HG03571 (cell line): ENCODE measurements around the gene KRTAP6-3.

Source experiments
- ATAC-seq: cut with Tn5 transposase; IDR thresholded peaks from one replicate; pipeline ENCODE4 v1.9.1; 2021; ENCODE audit not compliant: unreplicated experiment

The KRTAP6-3 gene

GRCh38 chr21:30592140-30592539 is at the start of gene KRTAP6-3:
TSS of gene KRTAP6-3 (plus strand) at chr21:30592440. CDS start at chr21:30592446, 6 bp downstream.
- ATAC-seq = no peak

- no peak for ATAC-seq
Observed at GRCh38 chr21:30552782-30553181, 39.5 kb upstream of the KRTAP6-3 start.

DNA sequence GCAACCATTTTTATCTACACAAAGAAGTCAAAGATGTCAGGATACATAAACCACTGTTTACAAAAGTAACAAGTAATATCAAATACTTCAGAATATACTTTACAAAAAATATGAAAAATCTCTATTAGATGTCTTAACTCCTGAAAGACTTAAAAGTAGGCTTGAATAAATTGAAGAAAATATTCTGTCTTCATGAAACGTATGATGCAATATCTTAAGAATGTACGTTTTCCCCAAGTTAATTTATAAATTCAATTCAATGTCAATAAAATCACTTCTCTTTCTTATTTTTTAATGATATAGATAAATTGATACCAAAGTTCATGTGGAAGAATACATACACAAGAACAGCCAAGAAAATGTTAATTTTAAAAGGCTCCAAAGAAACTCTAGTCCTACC is 37.1 kb upstream of the KRTAP6-3 start:
- ATAC-seq = no peak

DNA sequence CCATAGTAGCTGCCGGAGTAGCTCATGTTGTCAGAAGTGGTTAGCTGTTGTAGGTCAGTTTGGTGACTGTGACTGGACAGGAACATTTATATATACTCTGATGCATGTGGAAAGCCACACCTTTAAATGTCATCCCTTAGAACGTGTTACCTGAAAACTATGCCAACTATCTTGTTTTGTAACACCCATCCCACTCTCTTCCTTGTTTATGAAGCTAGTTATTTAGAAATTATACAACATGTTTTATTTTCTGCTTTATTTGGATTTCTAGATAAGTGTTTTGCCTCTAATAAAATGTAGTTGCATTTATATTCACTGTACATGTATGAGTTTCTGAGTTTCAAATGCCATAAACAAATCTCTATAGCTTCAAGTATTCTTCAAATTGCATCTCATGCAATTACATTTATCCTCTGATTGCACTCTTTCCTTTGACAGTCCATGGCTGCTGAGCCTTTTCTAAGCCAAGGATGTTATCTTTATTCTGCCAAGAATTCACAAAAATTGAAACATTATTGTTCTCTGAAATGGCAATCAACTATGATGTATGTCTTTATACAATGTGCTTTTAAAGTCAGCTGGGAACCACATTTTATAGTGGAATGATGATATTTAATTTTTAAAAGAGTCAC is 30.9 kb upstream of the KRTAP6-3 start, which contains the start of gene KRTAP19-7:
Gene KRTAP19-7 (minus strand): TSS at position 51 of the 632 bp plus-strand sequence. CDS start 25 bp downstream, at position 26.
- no peak for ATAC-seq

GRCh38 chr21:30561957-30562356 is 30.3 kb upstream of the KRTAP6-3 start:
- ATAC-seq = no peak

- no peak for ATAC-seq
Observed at GRCh38 chr21:30563072-30563471, 29.2 kb upstream of the KRTAP6-3 start.

DNA sequence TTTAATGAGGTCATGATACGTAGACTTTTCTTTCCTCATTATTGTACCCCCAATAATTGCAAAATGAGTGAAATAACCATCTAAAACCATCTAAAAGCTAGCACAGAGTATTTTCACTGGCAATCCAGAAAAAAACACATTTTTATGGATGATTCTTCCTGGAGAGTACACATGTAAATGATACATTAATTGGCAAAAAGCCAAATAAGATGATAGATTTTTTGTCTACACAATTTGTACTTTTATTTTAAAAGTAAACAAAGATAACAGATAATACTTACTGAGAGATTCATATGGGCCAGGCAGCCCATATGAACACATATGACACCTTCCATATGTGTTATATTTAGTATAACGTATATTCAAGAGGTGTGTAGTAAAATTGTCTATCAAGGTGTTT is 28.6 kb upstream of the KRTAP6-3 start:
- ATAC-seq = no peak

DNA sequence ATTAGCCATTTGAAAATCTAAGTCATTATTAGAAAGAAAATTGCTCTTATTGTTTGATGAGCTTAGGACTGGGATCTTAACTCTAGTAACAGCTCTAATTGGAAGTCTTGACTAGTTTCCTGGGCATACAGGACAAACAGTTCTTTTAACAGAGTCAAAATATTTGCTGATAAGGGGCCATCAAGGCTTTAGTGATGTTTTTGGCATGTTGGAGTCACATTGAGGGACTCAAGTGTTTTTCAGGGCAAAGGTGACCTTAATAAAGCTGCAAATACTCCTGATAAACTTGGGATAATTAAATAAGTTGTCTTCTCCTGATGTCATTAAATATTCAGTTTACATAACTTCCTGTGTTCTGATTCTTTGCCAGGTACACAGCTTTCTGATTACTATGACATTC is 24.6 kb upstream of the KRTAP6-3 start:
- ATAC-seq = no peak

GRCh38 chr21:30577766-30578165 is 14.5 kb upstream of the KRTAP6-3 start:
- no peak for ATAC-seq

DNA sequence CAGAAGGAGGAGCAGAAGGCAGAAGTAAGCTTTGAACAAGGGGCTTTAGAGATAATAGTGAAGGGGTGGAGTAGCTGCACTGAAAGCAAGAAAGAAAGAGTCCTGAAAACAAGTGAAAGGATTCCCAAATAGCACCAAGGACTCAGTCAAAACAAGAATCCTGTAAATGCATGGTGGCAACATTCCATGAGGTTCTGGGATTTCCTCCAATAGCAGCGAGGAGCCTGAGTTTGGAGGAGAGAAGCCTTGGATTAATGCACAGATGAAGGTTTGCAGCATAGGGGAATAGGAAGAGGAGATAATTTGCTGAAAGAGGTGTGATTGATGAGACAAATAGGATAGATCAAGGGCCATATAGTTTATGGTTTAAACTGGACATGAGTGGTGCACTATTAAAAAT is 12.9 kb upstream of the KRTAP6-3 start:
- no peak for ATAC-seq

DNA sequence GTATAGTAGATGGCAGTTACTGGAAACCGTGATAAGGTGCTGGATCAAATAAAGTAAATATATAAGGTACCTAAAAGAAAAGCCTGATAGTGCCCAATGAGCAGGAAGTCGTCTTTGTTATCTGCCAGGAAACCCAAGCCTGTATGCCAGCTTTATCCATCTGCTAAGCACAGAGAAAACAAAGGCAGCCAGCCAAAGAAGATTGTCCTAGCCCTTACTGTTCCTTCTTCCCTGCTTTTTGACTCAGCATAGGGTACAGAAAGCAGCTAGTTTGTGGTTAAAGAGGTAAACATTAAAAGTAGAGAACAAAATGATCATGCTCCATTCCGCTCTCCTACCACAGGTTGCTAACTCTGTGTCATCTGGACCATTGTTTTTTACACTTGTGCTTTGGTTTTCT is 12.1 kb upstream of the KRTAP6-3 start:
- no peak for ATAC-seq

DNA sequence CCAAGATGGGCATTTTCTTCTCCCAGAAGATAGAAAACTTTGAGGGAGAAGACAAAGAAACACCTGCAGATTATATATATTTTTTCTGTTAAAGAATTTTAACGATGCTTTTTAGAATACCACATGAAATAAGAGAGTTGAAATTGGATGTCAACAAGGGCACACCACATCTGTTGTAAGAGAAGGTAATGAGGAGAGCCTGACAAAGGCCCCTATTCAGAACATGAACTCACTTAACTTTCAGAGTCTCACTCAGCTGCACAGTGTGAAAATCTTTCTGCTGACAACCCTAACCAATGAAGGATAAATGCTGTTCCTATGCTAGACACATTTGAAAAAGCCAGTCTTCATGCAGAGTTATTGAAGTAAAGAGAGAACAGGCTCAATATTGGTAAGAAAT is 9.4 kb upstream of the KRTAP6-3 start:
- no peak for ATAC-seq

GRCh38 chr21:30590297-30590696 is 1.9 kb upstream of the KRTAP6-3 start, which contains the start of gene KRTAP22-2:
TSS of gene KRTAP22-2 (minus strand) at chr21:30590397.
- no peak for ATAC-seq

GRCh38 chr21:30598802-30599201 is 6.6 kb downstream of the KRTAP6-3 start, which contains the start of gene KRTAP6-2:
TSS of gene KRTAP6-2 (minus strand) at chr21:30598902. CDS start at chr21:30598874, 28 bp downstream.
- no peak for ATAC-seq

DNA sequence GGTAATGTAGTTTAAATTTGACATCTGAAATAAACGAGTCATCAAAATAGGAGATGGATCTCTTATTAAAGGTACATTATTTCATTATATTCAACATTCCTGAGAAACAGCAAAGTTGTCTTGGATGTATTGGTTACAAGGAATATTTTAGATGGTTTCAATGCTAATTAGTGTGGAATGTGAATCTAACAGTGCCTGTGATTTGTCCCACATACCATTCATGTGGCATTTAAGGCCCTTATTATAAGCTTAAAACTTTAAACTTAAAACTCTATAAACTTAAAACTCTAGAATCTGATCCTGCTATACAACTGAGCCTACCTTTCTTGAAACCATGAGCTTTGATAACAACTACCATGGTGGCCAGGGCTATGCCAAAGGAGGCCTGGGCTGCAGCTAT is 8.5 kb downstream of the KRTAP6-3 start, which contains the start of gene KRTAP22-1:
Gene KRTAP22-1 (plus strand): TSS at position 301 of the 400 bp plus-strand sequence.
- no peak for ATAC-seq

DNA sequence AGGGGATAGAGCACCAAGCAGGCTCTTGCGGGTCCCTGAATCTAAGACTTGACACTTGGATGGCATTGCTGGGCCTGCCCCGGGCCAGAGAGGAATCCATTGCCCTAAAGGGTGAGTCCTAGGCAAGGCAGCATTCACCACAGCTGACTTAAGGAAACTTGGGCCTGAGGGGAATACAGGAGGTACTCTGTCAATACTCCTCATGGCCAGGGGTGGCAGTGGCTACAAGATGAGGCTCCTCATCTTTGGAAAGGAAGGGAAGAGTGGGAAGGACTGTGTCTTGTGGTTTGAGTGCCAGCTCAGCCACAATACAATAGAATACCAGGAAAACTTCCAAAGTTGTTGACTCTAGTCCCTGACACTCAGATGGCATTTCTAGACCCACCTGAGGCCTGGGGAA is 13.7 kb downstream of the KRTAP6-3 start:
- no peak for ATAC-seq

GRCh38 chr21:30612132-30612531 is 19.9 kb downstream of the KRTAP6-3 start:
- no peak for ATAC-seq

DNA sequence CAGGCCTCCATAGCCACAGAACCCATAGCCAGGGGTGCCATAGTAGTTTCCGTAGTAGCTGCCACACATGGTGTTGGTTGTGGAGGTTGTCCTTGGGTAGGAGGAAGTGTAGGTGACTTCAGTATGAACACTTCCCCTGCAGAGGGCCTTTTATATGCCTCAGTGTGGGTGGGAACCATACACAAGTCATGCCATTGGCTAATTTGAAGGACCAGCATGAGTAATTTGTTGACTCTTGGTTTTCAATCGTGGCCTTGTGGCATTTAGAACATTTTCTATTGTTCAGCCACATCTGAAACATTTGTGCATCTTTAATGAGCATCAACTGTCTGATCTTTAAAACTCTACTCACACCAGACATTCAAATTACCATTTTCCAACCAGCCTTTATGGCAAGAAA is 21.6 kb downstream of the KRTAP6-3 start, which contains the start of gene KRTAP6-1:
Gene KRTAP6-1 (minus strand): TSS at position 95 of the 400 bp plus-strand sequence. CDS start 26 bp downstream, at position 69.
- no peak for ATAC-seq

- no peak for ATAC-seq
Observed at GRCh38 chr21:30615199-30615598, 23.0 kb downstream of the KRTAP6-3 start.

DNA sequence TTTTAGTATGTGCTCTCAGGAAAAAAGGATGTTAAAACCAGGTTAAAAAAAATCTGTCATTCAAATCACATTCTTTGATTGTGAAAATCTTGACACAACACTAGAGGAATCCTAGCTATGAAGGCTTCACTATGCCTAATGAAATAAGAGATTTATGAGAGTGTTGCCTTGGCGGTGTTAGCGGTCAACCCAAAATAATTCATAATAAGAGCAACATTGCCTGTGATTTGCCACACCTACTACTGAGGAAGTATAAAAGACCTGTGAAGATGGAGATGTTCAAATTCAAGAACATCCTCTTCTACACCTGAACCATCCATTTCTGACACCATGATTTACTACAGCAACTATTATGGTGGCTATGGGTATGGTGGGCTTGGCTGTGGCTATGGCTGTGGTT is 23.9 kb downstream of the KRTAP6-3 start, which contains the start of gene KRTAP20-1:
Gene KRTAP20-1 (plus strand): TSS at position 301 of the 400 bp plus-strand sequence. CDS start 30 bp downstream, at position 331.
- no peak for ATAC-seq

DNA sequence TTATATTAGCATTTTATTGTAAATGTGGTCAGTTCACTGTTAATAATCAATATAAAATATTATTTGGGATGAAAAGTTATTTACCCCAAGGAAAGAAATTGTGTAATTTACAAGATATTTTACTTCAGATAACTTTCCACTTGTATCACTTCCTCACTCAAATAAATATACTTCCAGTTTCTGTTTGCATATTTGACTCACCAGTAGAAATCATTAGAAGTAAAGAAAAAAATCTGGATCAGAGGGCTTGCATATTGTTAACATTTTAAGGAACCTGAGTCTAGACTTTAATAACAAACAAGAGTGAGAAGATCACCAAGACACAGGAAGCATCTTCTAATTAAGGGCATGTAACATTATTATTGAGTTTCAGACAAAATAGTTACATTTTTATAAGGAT is 27.8 kb downstream of the KRTAP6-3 start:
- ATAC-seq = no peak

GRCh38 chr21:30620522-30620921 is 28.3 kb downstream of the KRTAP6-3 start, which contains the start of gene KRTAP20-4:
TSS of gene KRTAP20-4 (plus strand) at chr21:30620627.
- ATAC-seq = no peak
